ENCODE data around the gene TMEM200C. TPM values are rescaled to one million over a fixed set of nuclear protein-coding genes. Genes with fewer than 3 reads are reported as not detected.

The TMEM200C gene
- total and polyA plus RNA-seq, 11 donors, result 0.15 to 3.4 (median 0.45) TPM

DNA sequence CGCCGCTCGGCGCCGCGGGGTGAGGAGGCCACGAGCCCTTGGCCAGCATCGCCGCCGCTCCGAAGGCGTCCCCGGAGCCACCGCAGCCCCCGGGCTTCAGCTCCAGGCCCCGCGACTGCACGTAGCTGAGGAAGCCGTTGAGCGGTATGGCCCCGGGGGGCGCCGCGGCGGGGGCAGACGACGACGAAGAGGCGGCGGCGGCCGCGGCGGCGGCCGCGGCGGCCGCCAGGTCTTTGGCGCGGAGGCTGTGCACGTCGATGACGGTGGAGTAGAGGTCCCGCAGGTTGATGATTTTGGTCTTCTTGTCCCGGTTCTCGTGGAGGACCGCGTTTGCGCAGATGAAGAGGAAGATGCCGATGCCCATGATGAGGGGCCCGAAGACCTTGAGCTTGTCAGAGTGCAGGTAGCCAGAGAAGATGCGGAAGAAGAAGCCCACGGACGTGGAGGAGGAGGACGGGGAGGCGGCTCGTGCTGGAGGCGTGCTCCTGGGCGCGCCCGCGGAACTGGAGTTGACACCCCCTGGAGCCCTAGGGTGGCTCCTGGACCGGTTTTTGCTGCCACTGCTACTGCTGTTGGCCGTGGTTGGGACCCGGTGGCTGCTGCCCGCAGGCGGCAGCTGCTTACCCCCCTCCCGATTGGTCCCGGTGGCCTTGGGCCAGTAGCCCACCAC, 4.0 kb downstream of the TMEM200C start:
- Histone ChIP-seq H3K27ac (peak overlapping the region in 2 of 12 donors; percentile 62 to 71), H3K27me3 (peaks cover 21 to 81% (median 49%) of the 10 kb centered on the region in 9 donors), H3K9me3 (no peaks in the 10 kb centered on the region), H3K4me1 (peaks cover 0 to 38% (median 8%) of the 10 kb centered on the region in 12 donors), H3K4me3 (peak overlapping the region in 11 of 12 donors; percentile 32 to 70 (median 56)), H3K36me3 (no peaks in the 10 kb centered on the region)
- intact Hi-C loops (cut with DNase I), result loop anchor here in 3 of 10 donors (5.0 to 10.0 kb wide), 6 partner anchors 73 to 521 kb away; partner anchors contain the start of gene L3MBTL4 (in 1 of the 3)
- WGBS, 4 donors, result 19 to 50% (median 29%) methylated on average over 57 to 70 of the region's 70 CpGs
- TF ChIP-seq CTCF (IDR thresholded peaks at IDR 0.05), result no peak
- TF ChIP-seq POLR2A (IDR thresholded peaks at IDR 0.05), result no peak
- ATAC-seq, result no peak
- DNase-seq, result peak in 1 of 5 donors; percentile 52

DNA sequence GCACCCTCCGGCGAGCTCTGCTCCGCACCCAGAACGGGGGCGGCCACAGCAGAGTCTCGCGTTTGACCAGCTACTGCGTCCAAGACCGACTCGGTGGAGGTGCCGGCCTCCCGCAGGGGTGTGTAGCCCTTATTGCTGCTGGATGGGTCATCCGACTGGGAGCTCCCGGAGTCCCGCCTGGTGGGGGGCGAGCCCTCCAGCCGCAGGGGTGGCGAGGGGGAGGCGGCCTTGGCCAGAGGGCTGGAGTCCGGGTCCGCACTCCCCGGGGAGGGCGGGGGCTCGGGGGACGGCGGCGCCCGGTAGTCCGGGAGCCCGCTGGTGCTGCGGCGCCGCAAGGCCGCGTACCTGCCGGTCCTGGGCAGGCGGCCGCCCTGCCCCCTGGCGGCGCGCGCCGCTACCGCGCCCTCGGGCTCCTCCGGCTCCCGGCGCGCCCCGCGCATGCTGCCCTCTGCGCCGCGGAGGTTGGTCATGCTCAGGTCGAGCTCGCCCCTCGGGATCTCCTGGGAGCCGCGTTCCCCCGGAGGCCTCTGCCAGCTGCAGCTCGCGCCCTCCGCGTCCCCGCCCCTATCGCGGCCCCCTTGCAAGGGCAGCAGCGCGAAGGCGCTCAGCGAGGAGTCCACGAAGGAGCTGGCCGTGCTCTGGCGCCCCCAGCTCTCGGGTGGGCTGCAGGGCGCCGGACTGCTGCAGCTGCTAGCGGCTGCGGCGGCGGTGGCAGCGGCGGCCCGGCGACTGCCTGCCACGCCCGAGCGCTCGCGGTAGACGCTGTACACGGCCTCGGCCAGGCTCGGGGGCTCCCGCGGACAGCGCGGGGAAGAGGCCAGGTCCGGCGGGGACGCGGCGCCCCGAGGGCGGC, 4.8 kb downstream of the TMEM200C start:
- peak; percentile 27 to 68 (median 40) for DNase-seq
- WGBS, 4 donors, result 1 to 6% (median 3%) methylated on average over 13 to 106 of the region's 106 CpGs

GRCh38 chr18:5885361-5885760, 10.0 kb downstream of the TMEM200C start:
- intact Hi-C loops (cut with DNase I), result loop anchor here in 3 of 10 donors (5.0 to 10.0 kb wide), 4 partner anchors 329 to 1139 kb away; no protein-coding TSS in a partner anchor
- Histone ChIP-seq H3K9me3 (no peaks in the 10 kb centered on the region), H3K36me3 (no peaks in the 10 kb centered on the region), H3K27ac (no peak overlapping the region), H3K27me3 (peaks cover 0 to 44% (median 4%) of the 10 kb centered on the region in 9 donors), H3K4me1 (peaks cover 0 to 5% (median 0%) of the 10 kb centered on the region in 12 donors), H3K4me3 (no peak overlapping the region)
- DNase-seq (no peak), ATAC-seq (no peak)
- 67 to 83% (median 81%) methylated on average over 2 of the region's 2 CpGs for WGBS, 4 donors
- no peak for TF ChIP-seq POLR2A (IDR thresholded peaks at IDR 0.05)
- no peak for TF ChIP-seq CTCF (IDR thresholded peaks at IDR 0.05)

More for the DNA sequence above, 4.8 kb downstream of the TMEM200C start:
- TF ChIP-seq POLR2A (IDR thresholded peaks at IDR 0.05), result no peak
- TF ChIP-seq CTCF (IDR thresholded peaks at IDR 0.05), result peak; percentile 19 to 90 (median 60)
- H3K9me3 ChIP-seq, result no peaks in the 10 kb centered on the region
- intact Hi-C loops (cut with DNase I), result loop anchor here in 3 of 10 donors (5.0 to 10.0 kb wide), 6 partner anchors 74 to 522 kb away; partner anchors contain the start of gene L3MBTL4 (in 1 of the 3)
- ATAC-seq, result peak; percentile 37 to 97 (median 80)
- H3K4me3 ChIP-seq, result peak overlapping the region; percentile 32 to 70 (median 54)
- peaks cover 0 to 31% (median 5%) of the 10 kb centered on the region in 12 donors for H3K4me1 ChIP-seq
- peaks cover 21 to 79% (median 42%) of the 10 kb centered on the region in 9 donors for H3K27me3 ChIP-seq
- peak overlapping the region in 3 of 12 donors; percentile 19 to 71 (median 62) for H3K27ac ChIP-seq
- H3K36me3 ChIP-seq, result no peaks in the 10 kb centered on the region

All from heart left ventricle (tissue), 16 donors.